Activated naive CD4-positive, alpha-beta T cell treated with anti-CD3 and anti-CD28 coated beads, Interleukin-2, amount 50 U/mL, for 24 hours (primary cell): ENCODE measurements around the gene RORB.
"Not testable (repeated sequence)": the region's sequence is repeated elsewhere in the genome, so short reads cannot be mapped to it uniquely, and the experiment has no call there.

Source experiments
- H3K27ac Mint-ChIP-seq: one replicate; pipeline ENCODE4 v1.8.0; 2021; ENCODE audit warnings: mild to moderate bottlenecking, mixed read lengths
- H3K27me3 Mint-ChIP-seq: one replicate; pipeline ENCODE4 v1.8.0; 2021; ENCODE audit warnings: mixed read lengths
- H3K36me3 Mint-ChIP-seq: one replicate; pipeline ENCODE4 v1.8.0; 2021; ENCODE audit warnings: mixed read lengths
- H3K4me1 Mint-ChIP-seq: one replicate; pipeline ENCODE4 v1.8.0; 2021; ENCODE audit warnings: mixed read lengths
- H3K4me3 Mint-ChIP-seq: one replicate; pipeline ENCODE4 v1.8.0; 2021; ENCODE audit warnings: mild to moderate bottlenecking, mixed read lengths
- H3K9me3 Mint-ChIP-seq: one replicate; pipeline ENCODE4 v1.8.0; 2021; ENCODE audit warnings: mixed read lengths

The RORB gene

DNA sequence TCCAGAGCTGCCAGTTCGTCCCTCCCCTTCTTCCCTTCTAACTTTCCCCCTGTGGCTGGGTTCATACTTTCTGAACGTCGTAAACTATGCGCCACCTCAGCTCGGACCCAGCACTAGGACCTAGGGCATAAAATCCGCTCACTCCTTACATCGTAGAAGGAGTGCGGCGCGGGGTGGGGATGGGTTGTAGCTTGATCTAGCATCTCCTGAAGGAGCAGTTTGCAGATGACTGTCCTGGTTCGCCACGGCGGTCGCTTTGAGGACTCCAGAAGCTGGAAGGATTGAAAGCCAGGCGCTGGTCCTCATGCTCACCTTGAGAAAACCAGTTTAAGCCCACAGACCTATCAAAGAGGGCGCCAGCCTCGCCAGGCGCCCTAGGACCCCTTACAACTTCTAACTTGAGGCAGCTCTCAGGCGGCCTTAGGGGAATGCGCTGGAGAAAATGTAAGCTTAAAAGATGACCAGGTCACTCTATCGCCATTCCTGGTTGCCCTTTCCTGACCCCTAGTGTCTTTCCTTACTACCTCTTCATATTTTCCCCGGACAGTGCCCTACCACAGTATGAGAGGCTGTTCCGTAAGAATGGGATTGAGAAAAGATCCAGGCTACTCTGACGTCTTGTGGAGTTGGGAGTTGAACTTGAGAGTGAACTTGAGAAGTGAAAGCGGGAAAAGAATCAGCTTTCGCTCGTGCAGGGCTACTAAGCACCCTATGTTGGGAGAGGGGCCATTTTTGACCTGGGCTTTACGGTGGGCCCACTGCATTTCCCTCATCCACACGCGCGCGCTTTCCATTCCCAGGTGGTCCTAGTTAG is 2.8 kb downstream of the RORB start:
- Mint-ChIP-seq H3K9me3 (no peaks in the 10 kb centered on the region), H3K4me3 (no peak overlapping the region), H3K27me3 (peaks cover 42% of the 10 kb centered on the region), H3K4me1 (peaks cover 28% of the 10 kb centered on the region), H3K36me3 (no peaks in the 10 kb centered on the region), H3K27ac (no peak overlapping the region)

DNA sequence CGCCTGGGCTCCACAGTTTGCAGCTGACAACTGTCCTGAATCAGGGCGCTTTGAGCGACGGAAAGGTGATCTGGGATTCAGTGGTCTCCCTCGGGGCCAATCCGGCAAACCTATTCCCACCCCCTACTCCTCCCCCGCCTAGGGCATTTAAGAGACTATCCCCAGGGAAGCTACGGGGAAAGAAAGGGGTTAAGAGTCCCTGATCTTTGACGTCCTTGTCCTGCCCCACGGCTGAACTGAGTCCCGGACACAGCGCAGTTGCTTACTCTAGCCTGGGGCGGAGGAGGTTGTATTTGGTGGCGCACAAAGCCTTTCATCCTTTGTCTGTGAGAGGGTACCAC is 3.4 kb downstream of the RORB start:
- Mint-ChIP-seq H3K4me3 (no peak overlapping the region), H3K36me3 (no peaks in the 10 kb centered on the region), H3K27me3 (peaks cover 42% of the 10 kb centered on the region), H3K4me1 (peaks cover 28% of the 10 kb centered on the region), H3K9me3 (no peaks in the 10 kb centered on the region), H3K27ac (no peak overlapping the region)

DNA sequence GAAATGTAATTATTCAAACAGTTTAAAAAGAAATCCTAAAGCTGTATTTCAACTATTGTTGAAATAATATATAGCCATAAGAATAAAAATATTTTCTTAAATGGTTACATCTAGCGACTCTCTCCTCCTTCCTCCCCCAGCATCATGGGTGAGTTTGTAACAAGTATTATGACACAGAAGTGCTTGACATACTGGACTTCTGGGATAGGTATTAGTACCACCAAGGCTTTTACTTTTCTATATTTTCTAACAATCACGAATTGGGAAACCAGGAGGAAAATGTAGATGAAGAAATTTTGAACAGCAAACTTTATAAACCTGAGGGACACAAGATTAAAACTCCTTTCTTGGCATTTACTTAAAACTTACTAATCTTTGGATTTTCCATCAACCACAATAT is 4.4 kb downstream of the RORB start:
- peaks cover 24% of the 10 kb centered on the region for H3K4me1 Mint-ChIP-seq
- no peaks in the 10 kb centered on the region for H3K36me3 Mint-ChIP-seq
- H3K9me3 Mint-ChIP-seq: no peaks in the 10 kb centered on the region
- no peak overlapping the region for H3K4me3 Mint-ChIP-seq
- peaks cover 37% of the 10 kb centered on the region for H3K27me3 Mint-ChIP-seq
- H3K27ac Mint-ChIP-seq: no peak overlapping the region

DNA sequence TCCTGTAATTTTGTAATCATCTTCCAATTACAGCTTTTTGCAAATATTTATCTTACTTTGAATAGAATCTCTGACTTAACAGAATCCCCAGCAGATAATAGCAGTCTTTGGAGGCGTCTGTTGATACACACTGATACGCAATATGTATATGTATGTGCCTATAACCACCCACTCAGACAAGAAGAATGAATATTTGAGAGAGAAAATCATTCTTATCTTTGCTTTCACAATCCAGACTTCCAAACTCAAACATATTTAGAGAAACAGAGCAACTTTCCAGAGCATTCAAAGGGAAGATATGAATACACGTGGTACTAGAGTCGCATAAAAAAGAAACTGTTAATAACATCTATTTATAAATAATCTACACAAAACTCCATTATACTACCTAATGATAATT is 6.1 kb downstream of the RORB start:
- no peaks in the 10 kb centered on the region for H3K9me3 Mint-ChIP-seq
- H3K4me1 Mint-ChIP-seq: peaks cover 10% of the 10 kb centered on the region
- H3K27me3 Mint-ChIP-seq: peaks cover 25% of the 10 kb centered on the region
- no peaks in the 10 kb centered on the region for H3K36me3 Mint-ChIP-seq
- no peak overlapping the region for H3K27ac Mint-ChIP-seq
- H3K4me3 Mint-ChIP-seq: no peak overlapping the region

DNA sequence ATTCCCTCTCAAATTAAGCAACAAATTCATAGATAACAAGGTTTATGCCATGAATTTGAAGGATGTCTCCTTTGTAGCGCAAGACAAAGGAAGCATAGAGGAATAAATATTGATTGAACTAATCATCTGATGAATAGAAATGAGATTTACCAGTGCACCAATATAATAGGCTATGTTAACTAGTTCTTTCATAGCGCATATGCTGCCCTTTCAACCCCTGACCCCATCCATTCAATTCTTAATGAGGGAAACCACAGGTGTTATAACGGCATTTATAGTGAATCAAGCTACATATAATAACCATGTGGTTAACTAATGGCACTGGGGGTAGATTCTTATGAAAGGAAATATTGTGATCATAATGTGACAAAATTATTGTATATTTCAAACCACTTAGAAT is 6.5 kb downstream of the RORB start:
- no peaks in the 10 kb centered on the region for H3K9me3 Mint-ChIP-seq
- H3K4me1 Mint-ChIP-seq: peaks cover 10% of the 10 kb centered on the region
- H3K36me3 Mint-ChIP-seq: no peaks in the 10 kb centered on the region
- H3K27ac Mint-ChIP-seq: no peak overlapping the region
- no peak overlapping the region for H3K4me3 Mint-ChIP-seq
- peaks cover 25% of the 10 kb centered on the region for H3K27me3 Mint-ChIP-seq

DNA sequence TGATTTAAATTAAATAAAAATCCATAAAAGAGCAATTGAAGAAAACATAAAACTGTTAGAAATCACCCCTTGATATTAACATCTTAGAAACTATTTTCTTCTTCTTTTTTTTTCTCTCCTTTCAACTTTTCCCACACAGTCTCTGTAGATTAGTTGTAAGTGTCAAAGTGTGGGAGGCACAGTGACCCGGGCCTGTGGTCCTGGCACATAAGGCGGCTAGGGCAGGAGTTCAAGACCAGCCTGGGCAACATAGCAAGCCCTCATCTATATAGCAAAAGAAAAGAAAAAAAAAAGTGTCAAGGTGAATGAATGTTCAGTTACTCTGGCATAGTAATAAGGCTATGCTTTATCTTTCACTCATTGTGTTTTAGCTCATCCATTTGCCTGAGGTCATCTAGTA is 14.2 kb downstream of the RORB start:
- Mint-ChIP-seq H3K27ac (no peak overlapping the region), H3K36me3 (no peaks in the 10 kb centered on the region), H3K9me3 (no peaks in the 10 kb centered on the region), H3K4me3 (no peak overlapping the region), H3K4me1 (no peaks in the 10 kb centered on the region), H3K27me3 (no peaks in the 10 kb centered on the region)

DNA sequence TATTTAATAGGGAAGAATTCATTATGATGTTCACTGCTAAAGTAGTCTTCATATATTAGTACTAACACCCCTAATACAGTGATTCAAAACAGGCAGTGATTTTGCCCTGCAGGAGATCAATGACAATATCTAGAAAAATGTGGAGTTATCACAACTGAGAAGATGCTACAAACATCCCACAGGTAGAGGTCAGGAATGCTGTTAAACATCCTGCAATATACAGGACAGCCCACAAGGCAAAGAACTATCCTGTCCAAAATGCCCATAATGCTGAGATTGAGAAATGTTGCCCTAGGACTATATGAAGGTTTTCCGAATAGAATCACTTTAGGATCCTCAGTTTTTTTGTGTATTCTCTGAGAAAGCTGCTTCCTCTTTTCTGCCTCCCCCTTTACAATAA is 15.3 kb downstream of the RORB start:
- Mint-ChIP-seq H3K4me3 (no peak overlapping the region), H3K27ac (no peak overlapping the region), H3K9me3 (no peaks in the 10 kb centered on the region), H3K36me3 (no peaks in the 10 kb centered on the region), H3K27me3 (no peaks in the 10 kb centered on the region), H3K4me1 (no peaks in the 10 kb centered on the region)

DNA sequence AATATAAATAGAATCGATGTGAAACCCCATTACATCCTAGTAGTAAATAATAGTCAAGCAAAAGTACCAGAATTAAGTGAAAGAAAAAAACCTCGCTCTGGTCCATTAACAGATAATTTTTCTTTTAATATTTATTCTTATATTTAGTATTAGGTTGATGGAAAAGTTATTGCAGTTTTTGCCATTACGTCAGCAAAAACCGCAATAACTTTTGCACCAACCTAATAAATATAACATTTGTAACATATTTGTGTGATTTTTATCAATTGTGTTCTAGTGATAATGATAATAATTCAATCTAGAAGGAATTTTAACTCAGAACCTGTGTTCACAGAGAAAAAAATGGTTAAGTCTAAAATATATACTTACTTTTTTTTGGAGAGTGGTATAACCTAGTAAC is 16.1 kb downstream of the RORB start:
- Mint-ChIP-seq H3K9me3 (no peaks in the 10 kb centered on the region), H3K27me3 (no peaks in the 10 kb centered on the region), H3K27ac (no peak overlapping the region), H3K4me3 (no peak overlapping the region), H3K36me3 (no peaks in the 10 kb centered on the region), H3K4me1 (no peaks in the 10 kb centered on the region)

DNA sequence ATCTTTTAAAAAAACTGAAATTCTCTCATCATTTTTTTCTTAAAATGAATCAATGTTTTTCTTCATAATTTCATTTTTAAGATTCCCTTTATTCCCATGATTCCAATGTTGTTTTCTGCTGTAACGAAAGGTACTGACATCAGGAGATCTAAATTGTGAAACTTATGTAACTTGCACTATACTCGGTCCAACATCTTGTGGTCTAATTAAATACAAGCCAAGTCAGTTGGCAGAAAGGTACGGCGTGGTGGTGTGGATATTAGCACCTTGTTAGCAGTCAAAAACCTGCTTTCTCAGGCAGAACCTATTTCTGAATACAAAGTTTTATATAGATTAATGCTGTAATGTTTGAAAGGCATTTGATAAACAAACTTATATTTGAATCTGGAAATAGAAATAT is 20.1 kb downstream of the RORB start:
- H3K4me3 Mint-ChIP-seq: no peak overlapping the region
- no peaks in the 10 kb centered on the region for H3K4me1 Mint-ChIP-seq
- no peak overlapping the region for H3K27ac Mint-ChIP-seq
- no peaks in the 10 kb centered on the region for H3K9me3 Mint-ChIP-seq
- H3K36me3 Mint-ChIP-seq: no peaks in the 10 kb centered on the region
- no peaks in the 10 kb centered on the region for H3K27me3 Mint-ChIP-seq

DNA sequence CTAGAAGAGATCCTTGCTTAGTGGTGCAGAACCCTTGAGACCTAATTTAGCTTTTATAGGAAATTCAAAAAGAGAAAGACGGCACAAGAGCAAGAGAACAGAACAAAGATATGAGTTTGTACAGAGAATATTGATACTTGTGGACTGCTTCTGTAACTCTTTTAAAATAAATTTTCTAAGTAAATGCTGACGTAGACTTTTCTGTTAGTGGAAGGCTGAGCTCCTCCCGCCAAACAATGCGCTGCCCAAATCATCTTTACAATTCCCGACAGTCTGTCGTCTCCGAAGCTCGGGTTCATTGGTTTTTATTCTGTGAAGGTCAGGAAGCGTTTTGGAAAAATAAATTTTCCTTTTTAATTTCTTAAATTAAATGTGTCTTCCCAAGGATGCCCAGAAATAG is 22.3 kb downstream of the RORB start:
- Mint-ChIP-seq H3K36me3 (no peaks in the 10 kb centered on the region), H3K27me3 (peaks cover 3% of the 10 kb centered on the region), H3K9me3 (peaks cover 4% of the 10 kb centered on the region), H3K27ac (no peak overlapping the region), H3K4me3 (no peak overlapping the region), H3K4me1 (no peaks in the 10 kb centered on the region)

DNA sequence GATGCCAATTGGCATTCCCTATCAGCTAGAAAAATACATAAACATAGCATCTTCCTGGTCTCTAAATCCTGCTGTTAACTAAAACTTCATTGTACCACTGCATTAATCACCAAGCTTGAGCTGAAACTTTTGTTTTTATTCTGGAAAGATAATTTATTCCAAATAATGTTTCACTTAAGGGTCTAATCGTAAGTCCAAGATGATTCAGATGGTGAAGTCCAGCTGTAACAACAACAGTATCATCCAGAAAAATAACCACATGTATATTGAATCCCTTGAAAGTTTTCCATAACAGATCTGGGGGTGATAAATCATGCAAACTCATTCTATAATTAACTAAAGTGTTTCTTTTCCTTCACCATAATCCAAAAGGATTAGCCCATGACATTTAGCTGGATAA is 23.9 kb downstream of the RORB start:
- no peak overlapping the region for H3K4me3 Mint-ChIP-seq
- no peaks in the 10 kb centered on the region for H3K4me1 Mint-ChIP-seq
- H3K27me3 Mint-ChIP-seq: peaks cover 3% of the 10 kb centered on the region
- peaks cover 4% of the 10 kb centered on the region for H3K9me3 Mint-ChIP-seq
- H3K36me3 Mint-ChIP-seq: no peaks in the 10 kb centered on the region
- no peak overlapping the region for H3K27ac Mint-ChIP-seq

DNA sequence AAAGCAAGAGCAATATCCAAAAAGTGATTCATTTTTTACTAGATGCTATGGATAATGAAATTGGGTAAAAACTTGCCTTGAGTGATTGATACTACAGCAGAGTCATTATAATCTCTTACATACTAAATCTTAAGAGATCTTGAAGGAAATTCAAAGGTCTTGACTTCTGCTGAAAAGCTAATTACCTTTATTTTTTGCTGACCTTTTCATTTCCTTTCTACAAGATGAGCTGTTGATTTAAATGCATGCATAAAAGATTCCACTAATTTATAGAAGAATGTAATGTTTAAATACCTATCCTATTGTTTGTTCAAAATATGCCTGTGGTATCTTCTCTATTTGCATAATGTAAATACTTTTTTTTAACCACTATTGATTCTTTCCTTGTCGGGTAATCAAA is 27.2 kb downstream of the RORB start:
- H3K4me1 Mint-ChIP-seq: no peaks in the 10 kb centered on the region
- H3K36me3 Mint-ChIP-seq: no peaks in the 10 kb centered on the region
- H3K4me3 Mint-ChIP-seq: no peak overlapping the region
- H3K27me3 Mint-ChIP-seq: peaks cover 3% of the 10 kb centered on the region
- no peak overlapping the region for H3K27ac Mint-ChIP-seq
- H3K9me3 Mint-ChIP-seq: peaks cover 4% of the 10 kb centered on the region

DNA sequence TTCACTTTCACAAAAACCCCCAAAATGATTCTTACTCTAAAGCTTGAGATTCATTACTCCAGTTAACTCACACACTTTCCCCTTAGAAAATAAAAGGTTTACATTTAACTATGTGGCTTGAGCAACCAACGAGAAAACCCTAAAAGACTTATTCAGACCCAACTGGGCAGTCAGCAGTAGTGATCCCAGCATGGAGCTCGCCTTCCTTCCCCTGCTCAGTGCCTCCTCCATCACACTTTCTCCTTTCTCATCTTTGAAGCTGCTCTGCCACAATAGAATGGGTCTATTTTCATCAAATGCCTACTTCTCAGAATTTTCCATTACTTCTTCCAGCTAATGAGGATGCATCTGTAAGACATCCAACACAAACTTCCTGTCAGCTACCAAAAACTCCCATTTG is 29.1 kb downstream of the RORB start:
- Mint-ChIP-seq H3K9me3 (peaks cover 4% of the 10 kb centered on the region), H3K27me3 (peaks cover 3% of the 10 kb centered on the region), H3K4me3 (no peak overlapping the region), H3K4me1 (no peaks in the 10 kb centered on the region), H3K27ac (no peak overlapping the region), H3K36me3 (no peaks in the 10 kb centered on the region)

DNA sequence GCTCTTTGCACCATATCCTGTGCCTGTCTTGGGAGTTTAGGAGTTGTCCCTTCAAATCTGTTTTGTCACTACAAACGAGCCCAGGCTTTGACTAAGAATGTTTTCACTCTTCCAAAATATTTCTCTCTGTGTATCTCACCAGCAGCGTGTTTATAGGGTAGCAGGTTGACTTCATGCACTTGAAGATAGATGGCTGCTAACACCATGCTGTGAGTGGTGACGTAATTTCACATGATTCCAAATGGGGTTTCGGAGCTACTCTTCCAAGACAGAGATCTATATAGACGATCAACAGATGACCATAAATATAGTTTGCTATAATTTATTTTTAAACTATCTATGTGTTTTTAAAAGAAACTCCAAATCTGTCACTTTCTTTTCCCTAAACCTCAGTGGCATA is 30.6 kb downstream of the RORB start:
- no peak overlapping the region for H3K27ac Mint-ChIP-seq

DNA sequence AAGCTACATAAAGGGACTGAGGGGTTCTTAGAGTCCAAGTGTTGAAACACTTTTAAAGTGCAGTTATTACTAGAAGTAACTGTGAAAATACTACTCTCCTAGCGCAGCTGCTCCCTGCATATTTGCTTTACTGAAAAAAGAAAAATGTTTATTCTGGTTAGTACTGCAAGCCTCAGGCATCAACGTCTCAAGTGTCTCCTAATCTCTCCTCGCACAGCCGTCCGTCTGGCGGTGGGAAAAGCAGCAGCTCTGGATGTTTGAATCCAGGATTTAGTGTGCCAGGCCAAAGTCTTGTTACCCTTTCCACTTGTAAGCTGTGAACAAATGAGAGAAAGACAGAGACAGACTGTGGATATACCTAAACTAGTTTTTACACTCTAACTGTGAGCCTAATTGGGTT is 31.1 kb downstream of the RORB start:
- no peak overlapping the region for H3K4me3 Mint-ChIP-seq
- no peak overlapping the region for H3K27ac Mint-ChIP-seq
- peaks cover under 1% of the 10 kb centered on the region for H3K27me3 Mint-ChIP-seq
- no peaks in the 10 kb centered on the region for H3K4me1 Mint-ChIP-seq
- peaks cover 2% of the 10 kb centered on the region for H3K9me3 Mint-ChIP-seq
- no peaks in the 10 kb centered on the region for H3K36me3 Mint-ChIP-seq

More for the DNA sequence above, 30.6 kb downstream of the RORB start:
- peaks cover 3% of the 10 kb centered on the region for H3K27me3 Mint-ChIP-seq
- H3K36me3 Mint-ChIP-seq: no peaks in the 10 kb centered on the region
- no peak overlapping the region for H3K4me3 Mint-ChIP-seq
- H3K9me3 Mint-ChIP-seq: peaks cover 4% of the 10 kb centered on the region
- H3K4me1 Mint-ChIP-seq: no peaks in the 10 kb centered on the region

DNA sequence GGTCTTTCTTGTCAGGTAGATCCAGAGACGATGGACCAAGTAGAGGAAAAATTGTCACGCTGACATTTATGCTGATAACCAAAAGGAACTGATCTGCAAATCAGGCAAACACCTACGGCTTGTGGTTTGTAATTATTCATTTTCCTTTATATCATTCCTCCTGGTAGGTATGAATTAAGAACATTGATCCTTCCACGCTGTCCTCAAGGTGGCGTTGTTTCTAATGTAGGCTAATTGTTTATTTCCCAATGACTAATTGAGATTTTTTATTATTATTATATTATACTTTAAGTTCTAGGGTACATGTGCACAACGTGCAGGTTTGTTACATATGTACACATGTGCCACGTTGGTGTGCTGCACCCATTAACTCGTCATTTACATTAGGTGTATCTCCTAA is 33.3 kb downstream of the RORB start:
- not testable (repeated sequence) for H3K4me3 Mint-ChIP-seq, H3K27ac Mint-ChIP-seq, H3K4me1 Mint-ChIP-seq, H3K27me3 Mint-ChIP-seq, H3K36me3 Mint-ChIP-seq, H3K9me3 Mint-ChIP-seq

DNA sequence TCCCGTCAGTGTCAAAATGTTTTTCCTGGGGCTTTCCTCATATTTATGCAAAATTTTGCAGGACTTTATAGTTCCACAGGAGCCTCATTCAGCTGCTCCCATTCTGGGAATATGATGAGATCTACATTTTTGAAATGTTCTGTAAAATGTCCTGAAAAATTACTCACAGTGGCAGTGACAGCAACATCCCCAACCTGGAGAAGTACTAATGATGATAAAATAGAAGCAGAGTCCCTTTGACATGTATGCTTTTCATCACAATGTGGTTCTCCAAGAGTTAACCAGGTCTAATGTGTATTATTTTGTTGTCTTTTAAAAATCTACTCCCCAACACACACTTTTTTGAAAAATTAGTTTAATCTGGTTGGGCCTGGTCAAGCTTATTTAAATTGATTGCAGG is 36.1 kb downstream of the RORB start:
- Mint-ChIP-seq H3K4me3 (no peak overlapping the region), H3K9me3 (no peaks in the 10 kb centered on the region), H3K27me3 (no peaks in the 10 kb centered on the region), H3K4me1 (no peaks in the 10 kb centered on the region), H3K27ac (no peak overlapping the region), H3K36me3 (no peaks in the 10 kb centered on the region)
